H1 (cell line): ENCODE results near the gene MLF2. TPM values are rescaled to one million over a fixed set of nuclear protein-coding genes. Genes with fewer than 3 reads are reported as not detected.

Experiments
- BACH1 ChIP-seq: IDR thresholded peaks from 2 replicates; pipeline ENCODE4 v1.6.1; 2012; ENCODE audit warnings: low read length, improper control_type of control experiment
- CHD7 ChIP-seq: fragments of 300-600 bp; sonication (generic); IDR thresholded peaks from 2 replicates; pipeline ENCODE4 v1.7.1; 2012; ENCODE audit warnings: low read length, moderate library complexity, mild to moderate bottlenecking, inconsistent platforms; ENCODE audit not compliant: insufficient replicate concordance
- CTCF ChIP-seq, 3 experiments: IDR thresholded peaks; 1 replicate in 2 of 3; 2 replicates in 1 of 3; pipeline versions ENCODE4 v1.5.1 to v1.6.1; 2011; ENCODE audit warnings: low read length in 3 of 3, mild to moderate bottlenecking in 3 of 3, inconsistent platforms in 2 of 3, low read depth in 1 of 3, moderate library complexity in 1 of 3; ENCODE audit not compliant: insufficient read depth in 1 of 3; ENCODE audit errors: control extremely low read depth in 1 of 3
- GTF2F1 ChIP-seq: IDR thresholded peaks from 2 replicates; pipeline ENCODE4 v1.6.1; 2012; ENCODE audit warnings: low read depth, low read length, improper control_type of control experiment, borderline replicate concordance
- RAD21 ChIP-seq, 2 experiments: IDR thresholded peaks in 1 of 2; conservative IDR thresholded peaks in 1 of 2; 2 replicates each; pipeline ENCODE4 v1.6.1; 2011; ENCODE audit warnings: low read depth in 2 of 2, low read length in 2 of 2, improper control_type of control experiment in 1 of 2, inconsistent platforms in 1 of 2, mild to moderate bottlenecking in 1 of 2, moderate library complexity in 1 of 2
- TAF1 ChIP-seq: IDR thresholded peaks from 2 replicates; pipeline ENCODE4 v1.6.1; 2011; ENCODE audit warnings: mild to moderate bottlenecking, low read depth, low read length
- TEAD4 ChIP-seq: IDR thresholded peaks from 2 replicates; pipeline ENCODE4 v1.6.1; 2012; ENCODE audit warnings: low read depth, low read length, inconsistent platforms, mixed read lengths
- USF2 ChIP-seq: IDR thresholded peaks from 2 replicates; pipeline ENCODE4 v1.6.1; 2011; ENCODE audit warnings: low read length, improper control_type of control experiment
- polyA plus RNA-seq, 7 experiments: library from polyadenylated mRNA; depleted of rRNA in 3 of 7; stranded (reverse) in 5 of 7; unstranded in 2 of 7; fragments of >200 nt in 5 of 7; fragments of 200-250 nt in 2 of 7; gene quantifications; 1 replicate in 5 of 7; 2 replicates in 1 of 7; 4 replicates in 1 of 7; pipeline versions ENCODE4 v1.2.1 to v1.2.3, GENCODE V29; 2011 to 2013; ENCODE audit warnings: missing spikeins in 2 of 7, mixed read lengths in 2 of 7
- total RNA-seq: library from RNA; stranded (reverse); fragmentation: NEBNext Ultra II Directional; extraction: Animal tissue kit (Norgen Biotek cat#: 25700); gene quantifications from 2 replicates; pipeline ENCODE4 v1.2.1, GENCODE V29; 2021

The MLF2 gene
- total and polyA plus RNA-seq, 2 of the 8 experiments (the other 6 are each of a cell fraction or from before 2014, with no cell fraction given), result 229 to 401 TPM

- TF ChIP-seq CHD7, result no peak
- TF ChIP-seq GTF2F1, result no peak
- TF ChIP-seq USF2, result no peak
- no peak for TF ChIP-seq CTCF (IDR thresholded peaks at IDR 0.05; ENCODE audit: control extremely low read depth in 1 of 3, insufficient read depth in 1 of 3, low read depth in 1 of 3, low read length in 3 of 3)
- no peak for TF ChIP-seq TAF1
- TF ChIP-seq RAD21 (IDR thresholded peaks at IDR 0.05 in 1 of 2, conservative IDR thresholded peaks at IDR 0.05 in 1 of 2; ENCODE audit: low read depth in 2 of 2, low read length in 2 of 2), result no peak
- TF ChIP-seq TEAD4, result no peak
- no peak for TF ChIP-seq BACH1
These were observed 27.6 kb downstream of the MLF2 start (continued) for GRCh38 chr12:6725350-6725749.
